Neuron (in vitro differentiated cells): ENCODE data around the gene SKAP1.
"Not testable (repeated sequence)": the region's sequence is repeated elsewhere in the genome, so short reads cannot be mapped to it uniquely, and the experiment has no call there.

Experiments used
- H2AFZ ChIP-seq: one replicate; pipeline ENCODE4 v1.6.1; 2013; ENCODE audit warnings: low read depth, mild to moderate bottlenecking, inconsistent platforms, low read length, moderate library complexity
- H3K27me3 ChIP-seq: one replicate; pipeline ENCODE4 v1.6.1; 2013; ENCODE audit warnings: low read length; ENCODE audit not compliant: insufficient read depth
- H3K36me3 ChIP-seq: one replicate; pipeline ENCODE4 v1.6.1; 2013; ENCODE audit warnings: low read length; ENCODE audit not compliant: insufficient read depth
- H3K4me1 ChIP-seq: one replicate; pipeline ENCODE4 v1.6.1; 2013; ENCODE audit warnings: low read length; ENCODE audit not compliant: insufficient read depth
- H3K4me3 ChIP-seq: 2 replicates; pipeline ENCODE4 v1.5.1; 2013; ENCODE audit warnings: mild to moderate bottlenecking, low read length, moderate library complexity
- H3K9me3 ChIP-seq: one replicate; pipeline ENCODE4 v1.6.1; 2013; ENCODE audit warnings: low read length

Gene SKAP1

DNA sequence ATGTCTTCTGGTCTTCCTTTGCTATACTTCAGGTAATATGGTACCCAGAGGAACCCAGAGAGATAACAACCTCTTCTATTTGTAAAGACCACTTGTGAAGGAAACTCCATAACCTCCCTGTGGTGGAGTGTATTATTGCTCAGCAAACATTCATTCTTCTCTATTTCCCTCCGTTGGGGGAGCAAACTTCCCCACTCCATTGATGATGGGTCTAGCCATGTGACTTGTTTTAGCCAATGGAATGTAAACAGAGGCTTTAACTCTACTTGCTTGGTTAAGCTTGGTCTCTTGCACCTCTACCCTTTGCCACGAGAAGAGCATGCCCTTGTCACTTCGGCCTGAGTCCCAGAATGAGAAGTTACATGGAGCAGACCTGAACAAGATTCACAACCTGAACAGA, 30.0 kb upstream of the SKAP1 start:
- Histone ChIP-seq H3K4me1 (no peaks in the 10 kb centered on the region), H2AFZ (no peak overlapping the region), H3K36me3 (no peaks in the 10 kb centered on the region), H3K4me3 (no peak overlapping the region), H3K9me3 (no peaks in the 10 kb centered on the region), H3K27me3 (peaks cover 10% of the 10 kb centered on the region)

DNA sequence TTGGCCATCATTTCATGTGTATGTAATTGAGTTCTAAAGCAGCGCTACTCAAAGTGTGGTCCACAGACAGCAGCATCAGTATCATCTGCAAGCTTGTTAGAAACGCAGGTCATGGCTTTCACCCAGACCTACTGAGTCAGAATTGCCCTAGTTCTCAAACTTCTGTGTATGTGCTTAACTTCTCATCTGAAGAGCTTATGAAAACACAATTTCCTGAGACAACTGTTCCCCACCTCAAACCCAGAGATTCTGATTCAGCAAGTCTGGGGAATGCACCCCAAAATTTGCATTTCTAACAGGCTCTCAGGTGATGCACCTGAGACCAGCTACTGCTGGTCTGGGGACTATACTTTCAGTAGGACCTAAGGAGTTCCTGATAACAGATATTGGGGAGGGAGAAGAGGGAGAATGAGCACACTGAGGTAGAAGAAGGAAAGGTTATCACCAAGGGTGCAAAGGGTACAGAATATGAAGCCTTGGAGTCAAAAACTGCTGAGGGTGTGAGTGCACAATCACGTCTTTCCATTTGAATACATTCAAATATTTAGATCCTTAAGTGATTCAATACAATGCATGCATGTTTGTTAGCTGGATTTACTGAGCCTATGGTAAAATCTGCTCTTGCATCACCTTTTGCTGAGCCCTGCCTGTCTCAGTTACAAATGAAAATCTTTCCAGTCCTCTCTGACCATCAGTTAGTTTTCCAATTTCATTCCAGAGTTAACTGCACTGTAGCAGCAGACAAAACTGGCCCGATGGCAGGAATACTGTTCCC, 29.2 kb upstream of the SKAP1 start:
- Histone ChIP-seq H3K9me3 (no peaks in the 10 kb centered on the region), H3K36me3 (no peaks in the 10 kb centered on the region), H3K4me1 (no peaks in the 10 kb centered on the region), H3K4me3 (no peak overlapping the region), H3K27me3 (peaks cover 7% of the 10 kb centered on the region), H2AFZ (no peak overlapping the region)

DNA sequence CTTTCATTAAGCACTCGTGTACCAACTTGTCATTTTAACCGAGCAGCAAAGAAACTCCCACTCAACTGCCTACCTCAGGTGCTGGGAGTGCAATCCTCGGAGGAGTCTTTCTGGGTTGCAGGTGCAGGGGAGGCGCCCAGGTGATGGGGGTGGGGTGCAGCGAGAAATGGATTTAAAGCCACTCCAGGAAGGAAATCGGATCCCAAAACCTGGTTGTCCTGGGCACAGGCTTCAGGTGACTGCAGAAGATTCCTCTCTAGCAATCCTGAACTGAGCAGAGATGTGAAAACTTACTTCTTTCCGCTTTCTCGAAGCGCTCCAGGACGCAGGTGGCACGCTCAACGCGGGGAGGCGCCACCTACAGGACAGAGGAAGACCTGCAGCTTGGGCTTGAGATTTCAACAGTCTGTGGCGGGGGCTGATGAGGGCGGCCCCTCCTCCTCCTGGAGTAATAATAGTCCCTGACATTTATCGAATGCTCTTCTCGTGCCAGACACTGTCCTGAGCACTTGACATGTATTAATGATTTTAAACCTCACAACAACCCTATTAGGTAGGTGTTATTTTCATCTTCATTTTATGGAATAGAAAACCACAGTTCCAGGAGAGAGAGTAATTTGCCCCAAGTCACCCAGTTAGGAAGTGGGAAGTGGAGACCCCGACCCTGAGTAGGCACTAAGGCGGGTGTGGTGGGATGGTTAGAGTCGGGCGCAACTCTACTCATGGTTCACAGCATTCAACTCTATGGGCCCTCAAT, 27.2 kb upstream of the SKAP1 start:
- no peaks in the 10 kb centered on the region for H3K4me1 ChIP-seq
- no peak overlapping the region for H3K4me3 ChIP-seq

DNA sequence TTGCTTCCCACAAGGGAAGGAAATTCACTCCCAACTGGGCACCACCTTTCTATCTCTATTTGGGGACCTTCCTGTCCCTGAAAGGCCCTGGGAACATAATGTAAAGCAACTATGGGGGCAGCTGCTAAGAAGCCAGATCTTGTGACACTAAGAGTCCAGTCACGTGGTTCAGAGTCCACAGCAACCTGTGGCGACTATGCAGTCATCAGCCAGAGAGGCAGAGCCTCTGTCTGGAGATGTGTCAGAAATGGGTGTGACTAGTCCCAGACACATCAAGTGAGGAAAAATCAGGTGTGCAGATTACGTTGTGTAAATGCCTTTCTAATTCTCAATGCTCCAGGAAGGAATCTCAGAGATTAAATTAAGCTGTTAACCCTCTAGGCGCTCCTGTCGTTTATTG, 26.6 kb upstream of the SKAP1 start:
- H3K36me3 ChIP-seq, result no peaks in the 10 kb centered on the region
- H3K4me3 ChIP-seq, result no peak overlapping the region
- no peaks in the 10 kb centered on the region for H3K4me1 ChIP-seq
- peaks cover 5% of the 10 kb centered on the region for H3K27me3 ChIP-seq
- no peaks in the 10 kb centered on the region for H3K9me3 ChIP-seq
- no peak overlapping the region for H2AFZ ChIP-seq

More for the DNA sequence above, 27.2 kb upstream of the SKAP1 start:
- H3K27me3 ChIP-seq, result peaks cover 7% of the 10 kb centered on the region
- no peak overlapping the region for H2AFZ ChIP-seq
- H3K9me3 ChIP-seq, result no peaks in the 10 kb centered on the region
- no peaks in the 10 kb centered on the region for H3K36me3 ChIP-seq

DNA sequence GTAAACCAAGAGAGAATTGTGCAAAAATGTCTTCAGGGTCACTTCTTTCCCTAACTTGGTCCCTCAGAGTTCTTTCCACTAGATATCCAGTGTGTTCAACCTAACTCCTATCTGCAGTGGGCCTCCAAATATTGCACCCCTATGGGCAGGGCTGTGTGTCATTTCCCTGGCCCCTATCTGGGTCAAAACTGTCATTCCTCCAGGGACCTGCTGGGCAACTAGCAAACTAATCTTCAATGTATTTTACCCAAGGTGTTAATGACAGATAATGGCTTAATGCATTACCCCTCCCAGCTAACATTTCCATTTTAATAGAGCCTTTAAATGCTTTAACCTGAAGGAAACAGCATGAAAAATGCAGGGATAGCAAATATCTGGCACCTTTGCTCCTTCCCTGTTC, 25.8 kb upstream of the SKAP1 start:
- Histone ChIP-seq H3K4me1 (no peaks in the 10 kb centered on the region), H3K36me3 (no peaks in the 10 kb centered on the region), H2AFZ (no peak overlapping the region), H3K9me3 (no peaks in the 10 kb centered on the region), H3K4me3 (no peak overlapping the region), H3K27me3 (peaks cover 5% of the 10 kb centered on the region)

DNA sequence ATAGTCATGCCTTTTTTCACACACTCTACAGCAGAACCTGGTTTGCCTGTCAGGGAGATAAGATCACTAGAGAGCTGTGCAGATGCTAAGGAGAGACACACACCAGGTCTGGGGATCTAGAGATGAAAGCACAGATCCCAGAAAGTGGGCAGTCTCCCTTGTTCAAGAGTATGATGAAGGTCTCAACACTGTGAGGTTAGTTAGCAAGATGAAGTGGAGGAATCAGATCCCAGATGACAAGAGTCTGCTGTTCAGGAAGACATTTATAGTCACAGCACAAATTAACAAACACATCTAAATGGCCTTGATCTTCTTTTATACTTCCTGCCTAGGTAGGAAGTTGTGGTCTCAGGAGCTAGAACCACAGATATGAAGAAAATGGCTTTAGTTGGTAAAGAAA, 23.4 kb upstream of the SKAP1 start:
- Histone ChIP-seq H3K9me3 (no peaks in the 10 kb centered on the region), H3K4me3 (no peak overlapping the region), H3K36me3 (no peaks in the 10 kb centered on the region), H2AFZ (no peak overlapping the region), H3K27me3 (peaks cover 5% of the 10 kb centered on the region), H3K4me1 (no peaks in the 10 kb centered on the region)

DNA sequence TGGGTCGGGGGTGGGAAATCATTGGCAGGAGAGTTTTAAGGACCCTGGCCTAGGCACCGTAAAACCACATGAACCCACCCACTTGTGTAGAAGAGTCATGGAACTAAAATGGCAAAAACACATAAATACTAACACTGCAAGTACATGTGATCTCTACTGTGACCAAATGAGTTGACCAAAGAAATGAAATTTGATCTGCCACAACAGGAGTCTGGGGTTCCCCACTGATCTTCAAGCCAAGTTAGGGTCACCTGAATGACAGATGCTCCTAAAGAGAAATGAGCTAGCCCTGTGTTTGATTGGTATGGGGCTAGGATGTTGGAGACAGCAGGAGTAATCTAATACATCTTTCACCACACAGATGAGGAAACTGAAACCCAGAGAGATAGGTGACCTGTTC, 21.5 kb upstream of the SKAP1 start:
- no peaks in the 10 kb centered on the region for H3K4me1 ChIP-seq
- H2AFZ ChIP-seq, result no peak overlapping the region
- H3K4me3 ChIP-seq, result no peak overlapping the region
- peaks cover 5% of the 10 kb centered on the region for H3K27me3 ChIP-seq
- no peaks in the 10 kb centered on the region for H3K9me3 ChIP-seq
- H3K36me3 ChIP-seq, result no peaks in the 10 kb centered on the region

DNA sequence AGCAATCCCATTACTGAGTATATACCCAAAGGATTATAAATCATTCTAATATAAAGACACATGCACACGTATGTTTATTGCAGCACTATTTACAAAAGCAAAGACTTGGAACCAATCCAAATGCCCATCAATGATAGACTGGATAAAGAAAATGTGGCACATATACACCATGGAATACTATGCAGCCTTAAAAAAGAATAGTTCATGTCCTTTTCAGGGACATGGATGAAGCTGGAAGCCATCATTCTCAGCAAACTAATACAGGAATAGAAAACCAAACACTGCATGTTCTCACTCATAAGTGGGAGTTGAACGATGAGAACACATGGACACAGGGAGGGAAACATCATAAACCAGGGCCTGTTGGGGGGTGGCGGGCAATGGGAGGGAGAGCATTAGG, 19.3 kb upstream of the SKAP1 start:
- H3K9me3 ChIP-seq, H3K36me3 ChIP-seq, H3K27me3 ChIP-seq, H2AFZ ChIP-seq, H3K4me3 ChIP-seq, H3K4me1 ChIP-seq: not testable (repeated sequence)

DNA sequence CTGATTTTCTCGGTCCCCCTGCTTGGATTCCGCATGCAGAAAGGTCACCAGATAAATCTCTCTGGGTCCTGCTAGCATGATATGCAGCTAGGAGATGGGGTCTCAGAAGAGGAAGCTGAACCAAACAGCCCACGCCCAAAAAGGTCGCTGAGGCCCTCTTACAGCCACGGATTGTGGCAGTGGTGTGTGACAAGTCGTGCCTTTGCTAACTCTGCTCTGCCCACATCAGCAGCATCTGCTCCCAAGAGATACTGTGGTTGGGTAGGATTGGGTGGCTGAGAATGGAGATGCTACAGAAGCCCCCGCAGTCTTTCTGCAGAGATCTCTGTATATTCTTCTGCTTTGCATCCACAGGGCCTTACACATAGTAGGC, 15.2 kb upstream of the SKAP1 start:
- no peaks in the 10 kb centered on the region for H3K9me3 ChIP-seq
- H3K4me3 ChIP-seq, result no peak overlapping the region
- H3K27me3 ChIP-seq, result no peaks in the 10 kb centered on the region

DNA sequence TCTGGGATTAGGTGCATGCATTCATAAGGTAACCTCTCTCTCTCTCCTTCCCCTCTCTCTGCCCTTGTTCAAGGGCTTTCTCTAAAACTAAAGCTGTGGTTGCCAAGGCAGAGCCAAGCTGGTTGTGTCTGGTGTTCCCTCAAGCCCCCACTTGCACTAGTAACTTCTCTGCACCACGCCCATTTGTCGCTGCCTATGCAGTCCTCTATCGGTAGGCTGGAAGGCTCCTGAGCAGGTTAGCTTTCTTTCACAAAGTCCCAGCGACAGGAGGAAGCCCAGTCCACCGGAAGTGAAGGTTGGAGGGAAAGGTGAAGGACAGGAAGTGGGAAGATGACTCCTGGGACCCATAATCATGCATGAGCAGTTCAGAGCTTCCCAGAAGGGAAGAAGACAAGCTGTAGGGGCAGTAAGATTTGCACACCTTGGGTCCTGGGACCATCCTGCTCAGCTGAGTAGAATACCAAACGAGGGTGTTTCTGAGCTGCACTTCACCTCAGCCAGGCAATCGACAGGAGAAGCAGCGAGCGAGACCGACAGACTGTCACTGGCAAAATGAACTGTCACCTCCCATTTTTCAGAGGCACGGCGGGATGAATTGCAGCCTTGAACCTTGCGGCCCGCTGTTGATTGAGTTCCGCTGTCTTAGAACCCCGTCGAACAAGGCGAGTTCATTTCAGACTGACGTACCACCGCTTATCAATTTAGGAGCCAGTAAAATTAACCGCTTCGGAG, 14.7 kb upstream of the SKAP1 start:
- Histone ChIP-seq H2AFZ (no peak overlapping the region), H3K9me3 (no peaks in the 10 kb centered on the region), H3K4me1 (peaks cover 7% of the 10 kb centered on the region), H3K36me3 (no peaks in the 10 kb centered on the region), H3K27me3 (no peaks in the 10 kb centered on the region), H3K4me3 (no peak overlapping the region)

More for the DNA sequence above, 15.2 kb upstream of the SKAP1 start:
- Histone ChIP-seq H3K36me3 (no peaks in the 10 kb centered on the region), H3K4me1 (peaks cover 1% of the 10 kb centered on the region), H2AFZ (no peak overlapping the region)

DNA sequence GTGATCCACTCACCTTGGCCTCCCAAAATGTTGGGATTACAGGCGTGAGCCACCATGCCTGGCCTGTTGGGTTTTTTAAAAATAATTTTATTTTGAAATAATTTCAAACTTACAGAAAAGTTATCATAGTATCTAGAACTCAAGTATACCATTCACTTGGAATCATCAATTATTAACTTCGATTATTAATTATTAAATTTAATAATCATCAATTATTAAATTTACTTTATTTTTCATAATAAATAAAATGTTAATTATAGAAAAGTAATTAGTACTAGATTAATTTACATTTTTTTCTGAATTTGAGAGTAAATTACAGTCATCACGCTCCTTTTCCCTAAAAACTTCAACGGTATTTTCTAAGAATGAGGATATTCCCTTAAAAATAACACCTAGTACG, 13.7 kb upstream of the SKAP1 start:
- Histone ChIP-seq H2AFZ (no peak overlapping the region), H3K4me3 (no peak overlapping the region), H3K27me3 (peaks cover 3% of the 10 kb centered on the region), H3K4me1 (peaks cover 9% of the 10 kb centered on the region), H3K9me3 (no peaks in the 10 kb centered on the region), H3K36me3 (no peaks in the 10 kb centered on the region)

DNA sequence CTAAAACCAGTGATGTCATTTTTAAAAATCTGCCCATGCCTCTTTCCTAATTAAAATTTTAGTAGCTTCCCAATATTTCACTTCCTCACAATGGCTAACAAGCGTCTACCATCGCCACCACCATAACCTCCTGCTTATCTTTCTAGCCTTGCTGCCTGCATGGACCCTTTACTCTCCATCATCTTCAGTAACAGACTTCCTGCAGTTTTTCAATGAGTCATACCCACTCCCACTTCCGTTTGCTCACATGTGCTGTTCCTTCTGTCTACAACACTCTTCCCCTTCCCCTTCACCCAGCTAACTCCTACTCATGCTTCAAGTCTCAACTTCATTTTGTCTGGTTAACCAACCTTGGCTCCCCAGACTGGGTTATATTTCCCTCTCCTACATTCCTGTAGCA, 12.8 kb upstream of the SKAP1 start:
- H3K9me3 ChIP-seq, result no peaks in the 10 kb centered on the region
- no peak overlapping the region for H3K4me3 ChIP-seq
- H3K36me3 ChIP-seq, result no peaks in the 10 kb centered on the region
- H3K4me1 ChIP-seq, result peaks cover 9% of the 10 kb centered on the region
- no peak overlapping the region for H2AFZ ChIP-seq
- H3K27me3 ChIP-seq, result peaks cover 3% of the 10 kb centered on the region

DNA sequence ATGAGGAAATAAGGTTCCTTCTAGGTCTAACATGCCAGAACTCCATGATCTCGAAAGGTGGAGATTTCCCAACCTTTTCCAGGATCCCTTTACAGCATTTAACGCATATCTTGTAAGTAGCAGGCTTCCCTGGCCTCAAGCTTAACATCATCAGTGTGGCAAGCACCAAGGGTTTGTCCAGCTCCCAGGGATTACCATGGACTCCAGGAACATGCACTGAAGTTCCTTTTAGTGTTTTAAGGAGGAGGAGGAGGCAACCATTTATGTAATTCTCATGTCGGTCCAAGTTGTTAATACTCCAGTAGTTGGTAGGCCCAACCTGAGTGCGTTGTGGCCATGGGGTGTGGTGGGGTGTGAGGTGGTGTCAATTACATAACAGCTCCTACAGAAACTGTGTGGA, 11.8 kb upstream of the SKAP1 start:
- Histone ChIP-seq H2AFZ (no peak overlapping the region), H3K9me3 (no peaks in the 10 kb centered on the region), H3K4me1 (peaks cover 9% of the 10 kb centered on the region), H3K27me3 (peaks cover 3% of the 10 kb centered on the region), H3K4me3 (no peak overlapping the region), H3K36me3 (no peaks in the 10 kb centered on the region)
